HL-60/S4 treated with phorbol 12-myristate 13-acetate at 8.2 ng/mL for 4 days and 3 days (cell line): Measurements from ENCODE around the gene PIN1.

ENCODE experiments used
- in situ Hi-C: fragments of 300-500 bp; cut with MboI; formaldehyde crosslinking; loops from 2 replicates; pipeline ENCODE4 v1.15.0; 2022; ENCODE audit warnings: low sequenced_read_pairs

The PIN1 gene

GRCh38 chr19:9854282-9854846, 19.2 kb downstream of the PIN1 start:
- in situ Hi-C loops = no loop called here

DNA sequence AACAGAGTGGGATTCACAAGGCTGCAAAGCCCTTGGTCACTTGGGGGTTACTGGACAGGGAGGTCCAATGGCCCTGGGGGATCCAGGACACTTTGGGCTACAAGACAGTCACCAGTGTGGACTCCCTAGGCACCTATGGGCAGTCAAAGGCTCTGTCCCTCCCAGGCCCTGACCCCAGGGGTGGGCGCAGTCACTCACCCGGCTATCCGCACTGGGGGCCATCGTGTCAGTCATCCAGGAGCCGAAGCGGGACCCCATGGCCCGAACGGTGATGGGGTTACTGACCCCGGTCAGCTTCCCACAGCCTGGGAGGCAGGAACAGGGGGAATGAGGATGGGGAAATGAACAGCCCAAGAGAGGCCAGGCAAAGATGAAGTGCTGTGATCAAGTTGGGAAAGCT, 21.5 kb downstream of the PIN1 start:
- in situ Hi-C loops = no loop called here

DNA sequence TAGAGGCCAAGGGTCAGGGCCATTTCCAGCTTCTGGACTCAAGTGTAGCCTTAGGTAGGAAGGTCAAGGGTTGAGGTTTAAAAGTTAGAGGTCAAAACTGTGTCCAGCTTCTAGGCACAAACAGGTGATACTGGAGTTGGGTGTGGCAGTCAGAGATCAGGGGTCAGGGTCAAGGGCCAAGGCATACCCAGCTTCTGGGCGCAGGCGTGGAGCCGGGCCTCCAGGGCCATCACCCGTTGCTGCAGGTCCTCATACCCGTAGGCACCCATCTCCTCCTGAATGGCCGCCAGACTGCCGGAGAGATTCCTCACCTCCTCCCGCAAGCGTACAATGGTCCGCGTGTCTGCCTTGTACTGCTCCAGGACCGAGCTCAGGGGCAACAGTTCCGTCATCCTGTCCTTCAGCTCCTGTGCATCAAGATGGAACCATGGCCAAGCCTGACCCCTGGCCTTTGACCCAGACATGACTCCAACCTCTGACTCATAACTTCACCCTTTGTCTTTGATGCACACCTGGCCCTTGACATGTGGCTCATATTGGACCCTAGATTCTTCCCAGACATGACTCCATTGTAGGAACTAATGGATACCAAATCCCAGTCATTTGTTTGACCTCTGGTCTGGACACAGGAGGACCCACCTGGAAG, 22.1 kb downstream of the PIN1 start:
- in situ Hi-C loops = no loop called here

- in situ Hi-C loops = no loop called here
These were observed 23.0 kb downstream of the PIN1 start for GRCh38 chr19:9857920-9858746.

DNA sequence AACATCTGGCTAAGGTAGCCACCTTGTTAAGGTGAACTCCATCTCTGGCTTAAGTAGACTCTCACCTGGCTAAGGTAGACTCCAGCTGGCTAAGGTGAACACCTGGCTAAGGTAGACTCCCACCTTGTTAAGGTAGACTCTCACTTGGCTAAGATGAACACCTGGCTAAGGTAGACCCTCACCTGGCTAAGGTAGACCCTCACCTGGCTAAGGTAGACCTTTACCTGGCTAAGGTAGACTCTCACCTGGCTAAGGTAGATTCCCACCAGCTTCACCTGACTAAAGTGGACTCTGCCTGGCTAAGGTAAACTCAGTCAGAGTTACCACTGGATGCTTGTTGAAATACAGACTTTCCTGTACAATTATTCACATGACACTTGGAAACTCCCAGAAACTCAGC, 23.6 kb downstream of the PIN1 start:
- in situ Hi-C loops = no loop called here

DNA sequence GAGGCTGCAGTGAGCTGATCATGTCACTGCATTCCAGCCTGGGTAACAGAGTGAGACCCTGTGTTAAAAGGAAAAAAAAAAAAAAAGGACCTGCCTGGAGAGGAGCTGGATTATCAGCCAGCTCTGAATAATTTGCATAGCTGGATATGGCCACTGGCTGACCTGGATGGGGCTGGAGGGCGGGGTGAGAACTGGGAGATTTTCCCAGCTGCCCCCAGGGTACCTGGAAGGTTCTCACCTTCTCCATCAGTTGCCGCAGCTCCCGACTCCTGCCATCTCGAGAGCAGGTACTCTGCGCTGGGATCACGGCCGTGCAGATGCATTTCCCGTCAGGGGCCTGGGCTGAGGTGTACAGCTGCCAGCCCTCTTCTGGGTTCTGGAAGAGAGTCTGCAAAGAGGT, 25.3 kb downstream of the PIN1 start:
- in situ Hi-C loops = no loop called here

GRCh38 chr19:9861503-9861902, 26.4 kb downstream of the PIN1 start:
- in situ Hi-C loops = no loop called here

DNA sequence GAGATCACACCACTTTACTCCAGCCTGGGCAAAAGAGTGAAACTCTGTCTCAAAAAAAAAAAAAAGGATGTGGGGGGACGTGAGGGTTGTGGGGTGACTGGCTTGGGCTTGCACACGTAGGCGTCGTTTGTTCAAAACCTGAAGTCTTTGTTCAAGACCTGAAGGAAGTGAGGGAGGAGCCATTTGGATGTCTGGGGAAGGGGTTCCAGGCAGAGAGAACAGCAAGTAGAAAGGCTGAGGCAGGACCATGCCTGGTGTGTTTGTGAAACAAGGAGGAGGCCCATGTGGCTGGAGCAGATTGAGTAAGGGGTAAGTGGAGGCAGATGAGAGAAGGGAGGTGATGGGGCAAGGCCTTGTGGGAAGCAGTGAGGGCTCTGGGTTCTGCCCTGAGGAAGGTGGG, 27.8 kb downstream of the PIN1 start:
- in situ Hi-C loops = no loop called here

DNA sequence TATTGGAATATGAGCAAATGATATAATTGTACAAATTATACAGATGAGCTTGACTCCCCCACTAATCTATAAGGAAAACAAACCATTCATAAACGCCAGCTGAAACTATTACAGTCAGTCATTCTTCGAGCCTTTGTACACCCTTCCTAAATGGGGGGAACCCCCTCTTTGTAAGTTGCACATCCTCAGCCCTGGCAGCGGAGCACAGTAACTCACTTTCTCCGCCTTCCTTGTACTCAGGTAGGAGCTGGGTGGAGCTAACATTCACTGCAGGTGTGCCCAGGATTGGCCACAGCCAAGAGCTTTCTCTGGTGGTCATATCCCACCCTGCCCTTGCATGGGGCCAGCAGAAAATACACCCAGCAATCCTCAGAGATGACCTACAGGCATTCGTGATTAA, 28.6 kb downstream of the PIN1 start:
- in situ Hi-C loops = no loop called here

DNA sequence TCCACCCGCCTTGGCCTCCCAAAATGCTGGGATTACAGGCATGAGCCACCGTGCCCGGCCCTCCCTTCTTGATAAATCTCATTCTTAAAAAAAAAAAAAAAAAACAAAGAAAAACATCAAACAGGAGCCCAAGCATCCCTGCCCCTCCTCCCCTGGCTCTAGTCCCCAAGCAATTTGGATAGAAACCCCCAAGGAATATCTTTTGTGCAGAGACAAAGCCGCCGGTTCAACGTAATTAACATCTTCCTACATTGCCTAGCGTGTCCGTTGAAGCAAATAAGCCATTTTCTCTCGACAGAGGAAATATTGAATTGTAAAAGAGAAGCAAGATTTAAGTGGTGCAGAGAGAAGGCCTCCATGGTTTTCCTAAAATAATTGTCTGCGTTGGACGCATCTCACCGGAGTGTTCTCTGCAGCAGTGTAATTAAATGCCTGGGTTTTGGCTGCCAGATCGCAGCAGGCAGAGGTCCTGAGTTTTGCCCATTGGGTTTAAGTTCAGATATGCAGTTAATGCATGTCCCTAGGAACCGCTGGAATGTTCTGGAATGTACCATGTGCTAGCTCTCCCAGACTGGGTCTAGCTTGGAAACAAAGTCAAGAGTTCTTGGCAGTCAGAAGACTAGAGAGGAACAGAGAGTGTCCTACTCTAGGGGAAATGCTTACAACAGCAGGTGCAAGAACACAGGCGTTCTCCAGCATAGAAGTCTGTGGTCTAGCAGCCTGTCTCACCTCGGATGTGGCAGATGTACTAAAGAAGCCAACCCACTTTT, 30.8 kb downstream of the PIN1 start:
- in situ Hi-C loops = no loop called here

- in situ Hi-C loops = no loop called here
These were observed 34.0 kb downstream of the PIN1 start for GRCh38 chr19:9868983-9869617.

DNA sequence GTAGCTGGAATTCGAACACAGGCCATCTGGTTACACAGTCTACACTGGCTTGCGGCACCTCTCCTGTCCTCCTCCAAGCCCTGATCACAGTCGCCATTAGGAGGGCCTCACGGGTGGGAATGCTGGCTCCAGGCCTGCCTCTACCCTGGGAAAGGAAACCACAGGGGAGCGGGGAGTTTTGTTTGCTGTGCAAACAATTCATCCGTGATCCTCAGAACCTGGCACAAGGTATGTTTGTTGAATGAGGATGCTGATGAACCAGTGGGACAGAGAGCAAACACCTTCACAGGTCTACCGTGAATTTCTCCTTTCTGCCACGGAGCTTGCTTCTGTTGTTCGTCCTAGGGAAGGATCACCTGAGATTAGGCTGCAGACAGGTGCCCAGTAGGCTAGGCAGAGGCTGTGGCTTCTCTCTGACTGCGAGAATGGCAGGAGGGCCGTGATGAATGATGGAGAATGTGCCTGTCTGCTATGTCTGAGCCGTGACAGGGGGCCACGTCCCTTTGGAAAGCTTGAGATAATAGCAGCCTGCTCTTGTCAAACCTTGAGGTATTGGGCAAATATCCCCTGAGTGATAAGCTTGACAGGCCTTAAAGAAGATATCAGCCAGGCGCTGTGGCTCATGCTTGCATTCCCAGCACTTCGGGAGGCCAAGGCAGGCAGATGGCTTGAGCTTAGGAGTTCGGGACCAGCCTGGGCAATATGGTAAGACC, 36.7 kb downstream of the PIN1 start:
- in situ Hi-C loops = no loop called here

DNA sequence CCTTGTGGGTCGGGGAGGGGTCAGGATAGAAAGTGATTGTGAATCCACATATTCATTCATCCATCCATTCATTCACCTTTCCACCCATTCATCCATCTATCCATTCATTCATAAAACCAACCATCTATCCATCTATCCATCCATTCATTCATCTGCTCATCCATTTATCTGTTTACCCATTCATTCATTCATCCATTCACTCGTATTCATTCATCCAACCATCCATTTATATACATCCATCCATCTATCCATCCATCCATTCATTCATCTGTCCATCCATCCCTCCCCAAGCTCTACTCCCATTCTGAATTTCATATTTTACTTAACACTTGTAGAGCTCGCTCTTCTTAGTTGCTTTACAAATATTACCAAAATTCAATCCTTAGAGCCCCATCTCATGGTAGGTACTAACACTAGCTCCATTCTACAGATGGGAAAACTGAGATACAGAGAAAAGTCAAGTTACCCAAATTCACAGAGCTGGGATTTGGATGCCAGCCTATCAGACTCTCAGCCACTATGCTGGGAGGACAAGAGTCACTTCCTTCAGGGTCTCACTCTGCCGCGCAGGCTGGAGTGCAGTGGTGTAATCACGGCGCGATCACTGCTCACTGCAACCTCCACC, 37.6 kb downstream of the PIN1 start:
- in situ Hi-C loops = no loop called here

GRCh38 chr19:9875031-9875627, 40.0 kb downstream of the PIN1 start:
- in situ Hi-C loops = no loop called here

GRCh38 chr19:9875796-9876195, 40.7 kb downstream of the PIN1 start:
- in situ Hi-C loops = no loop called here

GRCh38 chr19:9877780-9878510, 42.8 kb downstream of the PIN1 start:
- in situ Hi-C loops = no loop called here

DNA sequence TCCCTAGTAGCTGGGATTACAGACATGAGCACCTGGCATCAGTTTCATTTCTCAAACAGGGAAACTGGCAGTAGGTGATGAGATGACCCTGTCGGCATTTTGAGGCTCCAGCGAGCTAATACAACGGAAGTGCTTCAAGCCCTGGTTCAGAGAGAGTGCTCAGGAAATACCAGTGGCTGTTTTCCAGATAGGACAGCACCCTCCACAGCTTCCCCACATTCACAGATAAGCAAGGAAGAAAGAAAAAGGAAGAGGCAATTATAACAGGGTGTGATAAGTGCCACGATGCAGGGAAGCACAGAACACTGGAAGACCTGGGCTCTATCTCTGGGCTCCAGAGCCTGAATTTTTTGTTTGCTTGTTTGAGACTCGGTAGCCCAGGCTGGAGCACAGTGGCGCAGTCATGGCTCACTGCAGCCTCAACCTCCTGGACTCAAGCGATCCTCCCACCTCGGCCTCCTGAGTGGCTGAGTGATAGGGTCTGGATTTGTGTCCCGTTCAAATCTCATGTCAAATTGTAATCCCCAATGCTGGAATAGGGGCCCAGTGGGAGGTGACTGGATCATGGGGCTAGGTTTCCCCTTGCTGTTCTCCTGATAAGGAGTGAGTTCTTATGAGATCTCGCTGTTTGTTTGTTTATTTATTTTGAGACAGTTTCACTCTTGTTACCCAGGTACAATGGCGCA, 43.5 kb downstream of the PIN1 start:
- in situ Hi-C loops = no loop called here

DNA sequence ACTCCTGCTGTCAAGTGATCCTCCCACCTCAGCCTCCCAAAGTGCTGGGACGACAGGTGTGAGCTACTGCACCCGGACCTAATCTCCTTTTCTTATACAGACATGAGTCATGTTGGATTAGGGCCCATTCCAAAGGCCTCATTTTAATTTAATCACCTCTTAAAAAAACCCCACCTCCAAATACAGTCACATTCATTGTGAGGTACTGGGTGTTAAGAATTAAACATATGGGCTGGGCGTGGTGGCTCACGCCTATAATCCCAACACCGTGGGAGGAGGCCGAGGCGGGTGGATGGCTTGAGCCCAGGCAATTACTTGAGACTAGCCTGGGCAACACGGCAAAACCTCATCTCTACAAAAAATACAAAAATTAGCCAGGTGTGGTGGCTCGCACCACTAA, 46.6 kb downstream of the PIN1 start:
- in situ Hi-C loops = no loop called here
